HG03565 (cell line): Measurements from ENCODE around the gene UTP18.
"Not testable (repeated sequence)": the region's sequence is repeated elsewhere in the genome, so short reads cannot be mapped to it uniquely, and the experiment has no call there.

Source experiments
- ATAC-seq: cut with Tn5 transposase; IDR thresholded peaks from one replicate; pipeline ENCODE4 v1.9.1; 2021; ENCODE audit warnings: mild to moderate bottlenecking, moderate library complexity; ENCODE audit not compliant: unreplicated experiment

The UTP18 gene

GRCh38 chr17:51260237-51261023 lies at the start of gene UTP18:
TSS of gene UTP18 (plus strand) at chr17:51260546. CDS start at chr17:51260585, 39 bp downstream.
- peak; percentile 47 for ATAC-seq

GRCh38 chr17:51214920-51215319 lies 45.4 kb upstream of the UTP18 start:
- no peak for ATAC-seq

GRCh38 chr17:51217946-51218345 lies 42.4 kb upstream of the UTP18 start:
- ATAC-seq = no peak

- ATAC-seq = no peak
Measured at GRCh38 chr17:51221322-51221721, 39.0 kb upstream of the UTP18 start.

- ATAC-seq = no peak
Measured at GRCh38 chr17:51224402-51225262, 35.7 kb upstream of the UTP18 start.

- not testable (repeated sequence) for ATAC-seq
Measured at GRCh38 chr17:51225523-51225922, 34.8 kb upstream of the UTP18 start.

GRCh38 chr17:51228161-51228560 lies 32.2 kb upstream of the UTP18 start:
- ATAC-seq = no peak

GRCh38 chr17:51229889-51230288 lies 30.5 kb upstream of the UTP18 start:
- ATAC-seq = no peak

GRCh38 chr17:51230306-51230705 lies 30.0 kb upstream of the UTP18 start:
- ATAC-seq = no peak

GRCh38 chr17:51231999-51232398 lies 28.3 kb upstream of the UTP18 start:
- ATAC-seq = no peak

GRCh38 chr17:51234162-51234561 lies 26.2 kb upstream of the UTP18 start:
- no peak for ATAC-seq

GRCh38 chr17:51238255-51238887 lies 22.0 kb upstream of the UTP18 start:
- ATAC-seq = peak; percentile 84

GRCh38 chr17:51240275-51240674 lies 20.1 kb upstream of the UTP18 start:
- ATAC-seq = no peak

GRCh38 chr17:51244041-51244440 lies 16.3 kb upstream of the UTP18 start:
- ATAC-seq = no peak

- ATAC-seq = no peak
Measured at GRCh38 chr17:51245535-51245934, 14.8 kb upstream of the UTP18 start.

GRCh38 chr17:51250314-51250840 lies 10.0 kb upstream of the UTP18 start:
- ATAC-seq = no peak

- ATAC-seq = no peak
Measured at GRCh38 chr17:51251010-51251409, 9.3 kb upstream of the UTP18 start.

GRCh38 chr17:51255673-51256072 lies 4.7 kb upstream of the UTP18 start:
- no peak for ATAC-seq

GRCh38 chr17:51256101-51256500 lies 4.2 kb upstream of the UTP18 start:
- no peak for ATAC-seq

- no peak for ATAC-seq
Measured at GRCh38 chr17:51257150-51258081, 2.9 kb upstream of the UTP18 start.
